HG02678 (cell line): ENCODE measurements around the gene GPATCH3.
"Not testable (repeated sequence)": the region's sequence is repeated elsewhere in the genome, so short reads cannot be mapped to it uniquely, and the experiment has no call there.

ENCODE experiments used
- ATAC-seq: cut with Tn5 transposase; IDR thresholded peaks from one replicate; pipeline ENCODE4 v1.9.1; 2021; ENCODE audit warnings: mild to moderate bottlenecking, moderate library complexity; ENCODE audit not compliant: unreplicated experiment

Gene GPATCH3

GRCh38 chr1:26913389-26913753 lies 13.1 kb upstream of the GPATCH3 start:
- ATAC-seq, result no peak

DNA sequence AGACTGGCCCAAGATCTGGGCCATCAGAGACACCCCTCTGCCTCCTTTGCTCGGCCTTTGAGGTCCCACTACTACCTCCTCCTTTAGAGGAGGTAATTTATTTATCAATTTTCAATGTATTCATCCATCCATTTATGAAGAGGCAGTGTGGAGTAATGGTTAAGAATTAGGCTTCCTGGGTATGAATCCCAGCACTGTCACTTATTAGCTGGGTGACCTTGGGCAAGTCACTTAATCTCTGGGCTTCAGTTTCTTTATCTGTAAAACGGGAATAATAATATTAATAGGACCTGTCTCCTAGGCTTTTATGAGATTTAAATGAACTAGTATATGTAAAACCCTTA lies 11.9 kb upstream of the GPATCH3 start:
- no peak for ATAC-seq

DNA sequence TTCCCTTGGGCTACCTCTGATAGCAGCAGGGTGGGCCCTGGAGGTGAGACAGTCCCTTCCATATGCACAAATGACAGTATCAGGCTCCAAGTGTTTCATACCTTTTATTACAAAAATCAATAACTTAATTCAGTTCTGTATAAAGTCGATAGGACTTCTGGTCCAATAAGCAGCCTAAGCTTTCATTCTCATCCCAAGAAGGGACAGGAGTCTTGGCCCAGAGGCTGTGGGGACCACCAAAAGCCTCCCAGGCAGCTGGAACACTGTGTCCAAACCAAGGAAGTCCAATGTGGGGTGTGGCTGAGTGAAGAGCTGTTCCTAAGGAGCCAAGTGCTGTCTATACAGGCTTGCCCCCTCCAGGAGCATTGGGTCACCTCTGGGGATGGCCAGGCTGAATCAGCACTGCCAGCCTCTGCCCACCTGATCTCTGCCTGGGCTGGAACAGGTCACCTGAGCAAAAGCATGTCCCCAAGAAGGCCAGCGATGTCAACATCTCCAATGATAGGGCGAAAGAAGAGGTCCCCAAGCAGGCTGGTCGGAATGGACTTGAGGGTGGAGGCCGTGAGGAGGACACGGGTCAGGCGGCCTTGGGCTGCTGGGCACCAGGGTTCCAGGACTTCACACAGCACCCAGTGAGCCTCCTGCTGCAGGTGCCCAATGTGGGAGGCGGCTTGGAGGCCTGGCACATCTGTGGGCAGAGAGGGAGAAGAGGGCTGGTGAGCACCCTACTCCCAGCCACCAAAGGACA lies 11.3 kb upstream of the GPATCH3 start:
- no peak for ATAC-seq

DNA sequence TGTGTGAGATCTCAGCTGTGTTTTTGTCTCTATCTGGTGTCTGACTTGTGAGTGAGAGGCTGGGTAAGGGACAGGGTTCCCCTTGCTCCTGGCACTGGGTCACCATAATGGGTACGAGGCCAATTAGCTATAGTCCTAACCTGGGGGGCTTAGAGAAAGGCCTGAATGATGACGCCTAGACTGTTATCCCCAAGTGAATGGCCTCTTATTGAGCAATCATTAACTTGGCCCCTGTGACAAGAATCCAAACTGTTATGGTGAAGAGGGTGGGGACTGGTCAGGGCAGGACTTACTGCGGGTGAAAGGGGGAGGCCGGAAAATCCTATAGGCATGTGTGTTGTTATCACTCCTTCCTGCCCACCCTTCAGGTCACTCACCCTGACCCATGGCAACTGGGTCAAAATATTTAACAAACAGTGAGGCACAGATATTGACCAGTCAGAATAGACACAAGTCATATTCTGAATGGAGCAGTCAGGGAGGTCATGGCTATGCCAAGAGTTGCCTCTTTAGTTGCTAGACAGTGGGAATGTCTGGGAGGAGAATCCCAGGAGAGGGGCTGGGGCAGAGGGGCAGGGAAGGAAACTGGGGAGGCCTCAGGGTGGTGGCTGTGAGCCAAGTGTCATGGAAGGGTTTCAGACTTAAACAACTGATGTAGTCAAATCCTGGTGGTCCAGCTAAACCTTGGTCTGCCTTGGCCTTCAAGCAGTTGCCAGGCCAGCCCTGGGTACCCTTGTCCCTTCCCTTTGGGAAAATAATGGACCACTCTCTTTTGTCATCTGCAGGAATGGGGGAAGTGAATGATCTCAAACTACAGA lies 10.3 kb upstream of the GPATCH3 start:
- no peak for ATAC-seq

- ATAC-seq, result no peak
Measured at GRCh38 chr1:26909951-26910342, 9.7 kb upstream of the GPATCH3 start.

GRCh38 chr1:26907071-26907917 lies 7.0 kb upstream of the GPATCH3 start:
- no peak for ATAC-seq

- ATAC-seq, result no peak
Measured at GRCh38 chr1:26900815-26901511, 696 bp upstream of the GPATCH3 start.

DNA sequence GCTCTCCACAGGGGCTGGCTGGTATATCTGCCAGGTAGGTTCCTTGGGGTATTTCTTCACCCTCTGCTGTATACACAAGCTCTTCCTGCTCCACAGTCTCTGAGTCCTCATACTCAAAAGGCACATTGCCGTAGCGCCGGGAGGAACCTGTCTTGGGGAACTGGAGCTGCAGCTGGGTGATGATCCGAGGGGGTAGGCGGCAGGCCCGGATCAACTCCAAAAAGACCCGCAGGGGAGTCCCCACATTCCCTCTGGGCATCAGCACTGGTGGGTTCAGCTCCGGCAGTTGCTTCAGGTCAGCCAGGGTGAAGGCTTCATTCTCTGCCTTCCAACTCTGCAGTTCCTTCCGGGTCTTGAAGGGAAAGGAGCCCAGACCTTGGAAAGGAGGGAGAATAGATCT lies 2.9 kb downstream of the GPATCH3 start:
- ATAC-seq, result no peak

DNA sequence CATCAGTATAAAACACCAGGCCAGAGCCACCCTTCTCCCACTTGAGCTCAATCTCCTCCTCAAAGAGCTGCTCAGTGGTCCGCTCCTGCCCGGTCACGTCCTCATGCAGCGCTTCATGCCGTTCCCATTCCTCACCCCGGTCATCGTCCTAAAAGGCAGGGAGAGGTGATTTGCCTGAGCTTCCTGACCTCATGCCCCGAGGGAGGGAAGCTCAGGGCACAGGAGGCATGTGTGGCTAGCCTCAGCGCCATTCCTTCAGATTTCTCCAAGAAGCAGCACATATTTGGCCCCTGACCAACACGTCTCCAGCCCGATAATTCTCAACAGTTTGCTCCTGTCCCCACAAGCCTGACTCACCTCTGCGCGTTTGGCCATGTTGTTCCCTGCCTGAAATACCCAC lies 6.0 kb downstream of the GPATCH3 start:
- no peak for ATAC-seq

DNA sequence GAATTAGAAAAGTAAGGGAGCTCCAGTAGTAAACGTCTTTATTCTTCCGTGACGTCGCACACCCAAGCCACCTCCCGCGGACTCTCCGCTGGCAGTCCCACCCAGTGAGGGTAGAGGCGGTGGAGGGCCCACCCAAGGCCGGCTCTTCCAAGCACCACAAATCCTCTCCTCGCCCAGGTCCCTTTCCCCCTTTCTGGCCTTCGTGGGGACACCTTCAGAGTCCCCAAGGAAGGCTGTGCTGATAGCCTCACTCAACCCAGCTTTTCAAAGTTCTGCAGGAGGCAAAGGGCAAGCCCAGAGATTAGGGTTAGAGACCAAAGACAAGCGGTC lies 9.8 kb downstream of the GPATCH3 start:
- ATAC-seq, result peak; percentile 37

DNA sequence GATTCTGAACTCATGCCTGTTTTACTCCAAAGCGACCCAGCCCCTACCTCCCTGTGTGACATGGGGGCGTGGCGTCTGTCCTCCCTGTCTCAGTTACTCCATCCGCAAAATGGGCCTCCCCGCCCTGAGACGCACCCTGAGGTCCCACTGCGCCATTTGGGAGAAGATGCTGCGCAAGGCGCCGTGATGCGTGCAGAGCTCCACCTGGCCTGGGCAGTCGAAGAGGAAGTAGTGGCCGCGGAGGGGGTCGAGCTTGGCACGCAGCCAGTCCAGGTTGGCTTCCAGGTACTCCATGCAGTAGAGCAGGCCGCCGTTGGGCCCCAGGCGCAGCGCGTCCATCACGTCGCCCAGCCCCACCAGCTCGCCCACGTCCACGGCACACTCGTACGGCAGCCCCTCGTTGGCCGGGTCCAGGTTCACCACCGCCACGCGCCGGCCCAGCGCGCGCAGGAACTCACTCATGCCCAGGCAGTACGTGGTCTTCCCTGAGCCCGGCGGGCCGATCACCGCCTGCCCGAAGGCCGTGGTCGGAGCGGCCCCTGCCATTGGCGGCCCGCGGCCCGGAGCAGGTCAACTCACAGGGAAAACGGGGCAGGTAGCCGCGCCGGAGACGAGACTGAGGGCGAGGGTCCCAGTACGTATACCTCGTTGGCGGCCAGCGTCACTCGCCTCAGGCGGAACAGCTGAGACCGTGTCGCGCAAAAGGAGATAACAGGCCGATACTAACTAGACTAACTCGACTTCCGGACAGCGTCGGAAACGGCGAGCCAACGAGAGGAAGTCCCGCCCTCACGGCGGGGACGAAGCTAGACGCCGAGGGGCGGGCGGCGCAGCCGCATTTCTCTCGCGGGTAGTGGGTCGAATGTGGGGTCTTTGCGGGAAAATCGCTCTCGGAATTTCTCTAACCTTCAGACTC lies 10.5 kb downstream of the GPATCH3 start, which contains the start of gene GPN2:
TSS of gene GPN2 (minus strand) at position 733 of the 916 bp plus-strand sequence. CDS start at position 546, 187 bp downstream.
- peak; percentile 87 for ATAC-seq

DNA sequence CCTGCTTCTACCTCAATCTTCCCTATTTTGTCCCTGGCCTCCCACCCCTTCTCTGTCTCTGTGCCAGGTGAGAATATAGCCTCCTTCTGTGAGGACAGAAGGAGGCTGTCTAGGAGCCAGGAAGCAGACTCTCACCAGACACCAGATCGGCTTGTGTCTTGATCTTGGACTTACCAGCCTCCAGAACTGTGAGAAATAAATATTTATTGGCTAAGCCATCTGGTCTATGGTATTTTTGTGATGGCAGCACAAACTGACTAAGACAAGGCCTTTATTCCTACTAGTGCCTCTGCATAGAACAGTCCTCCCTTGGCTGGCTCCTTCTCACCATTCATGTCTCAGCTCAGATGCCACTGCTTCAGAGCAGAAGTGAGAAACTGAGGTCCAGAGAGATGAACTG lies 12.0 kb downstream of the GPATCH3 start:
- ATAC-seq, result no peak

- no peak for ATAC-seq
Measured at GRCh38 chr1:26887125-26887524, 13.1 kb downstream of the GPATCH3 start.

GRCh38 chr1:26882696-26883463 lies 17.4 kb downstream of the GPATCH3 start:
- ATAC-seq, result no peak

DNA sequence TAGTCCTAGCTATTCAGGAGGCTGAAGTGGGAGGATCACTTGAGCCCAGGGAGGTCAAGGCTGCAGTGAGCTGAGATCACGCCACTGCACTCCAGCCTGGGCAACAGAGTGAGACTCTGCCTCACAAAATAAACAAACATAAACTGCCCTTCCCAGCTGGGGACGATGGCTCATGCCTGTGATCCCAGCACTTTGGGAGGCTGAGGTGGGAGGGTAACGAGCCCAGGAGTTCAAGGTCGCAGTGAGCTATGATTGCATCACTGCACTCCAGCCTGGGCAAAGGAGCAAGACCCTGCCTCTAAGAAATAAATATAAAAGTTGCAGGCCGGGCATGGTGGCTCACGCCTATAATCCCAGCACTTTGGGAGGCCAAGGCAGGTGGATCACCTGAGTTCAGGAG lies 18.7 kb downstream of the GPATCH3 start:
- not testable (repeated sequence) for ATAC-seq

GRCh38 chr1:26879793-26880192 lies 20.5 kb downstream of the GPATCH3 start:
- ATAC-seq, result no peak

- ATAC-seq, result no peak
Measured at GRCh38 chr1:26877326-26877725, 22.9 kb downstream of the GPATCH3 start.

- no peak for ATAC-seq
Measured at GRCh38 chr1:26874896-26875295, 25.4 kb downstream of the GPATCH3 start.

GRCh38 chr1:26873097-26873496 lies 27.2 kb downstream of the GPATCH3 start:
- ATAC-seq, result not testable (repeated sequence)
